Measurements from ENCODE around the gene SYNC.
A peak's percentile ranks its signal among the peaks of the same experiment; 100 is the strongest.
"Not testable (repeated sequence)": the region's sequence is repeated elsewhere in the genome, so short reads cannot be mapped to it uniquely, and the experiment has no call there.

SYNC gene

DNA sequence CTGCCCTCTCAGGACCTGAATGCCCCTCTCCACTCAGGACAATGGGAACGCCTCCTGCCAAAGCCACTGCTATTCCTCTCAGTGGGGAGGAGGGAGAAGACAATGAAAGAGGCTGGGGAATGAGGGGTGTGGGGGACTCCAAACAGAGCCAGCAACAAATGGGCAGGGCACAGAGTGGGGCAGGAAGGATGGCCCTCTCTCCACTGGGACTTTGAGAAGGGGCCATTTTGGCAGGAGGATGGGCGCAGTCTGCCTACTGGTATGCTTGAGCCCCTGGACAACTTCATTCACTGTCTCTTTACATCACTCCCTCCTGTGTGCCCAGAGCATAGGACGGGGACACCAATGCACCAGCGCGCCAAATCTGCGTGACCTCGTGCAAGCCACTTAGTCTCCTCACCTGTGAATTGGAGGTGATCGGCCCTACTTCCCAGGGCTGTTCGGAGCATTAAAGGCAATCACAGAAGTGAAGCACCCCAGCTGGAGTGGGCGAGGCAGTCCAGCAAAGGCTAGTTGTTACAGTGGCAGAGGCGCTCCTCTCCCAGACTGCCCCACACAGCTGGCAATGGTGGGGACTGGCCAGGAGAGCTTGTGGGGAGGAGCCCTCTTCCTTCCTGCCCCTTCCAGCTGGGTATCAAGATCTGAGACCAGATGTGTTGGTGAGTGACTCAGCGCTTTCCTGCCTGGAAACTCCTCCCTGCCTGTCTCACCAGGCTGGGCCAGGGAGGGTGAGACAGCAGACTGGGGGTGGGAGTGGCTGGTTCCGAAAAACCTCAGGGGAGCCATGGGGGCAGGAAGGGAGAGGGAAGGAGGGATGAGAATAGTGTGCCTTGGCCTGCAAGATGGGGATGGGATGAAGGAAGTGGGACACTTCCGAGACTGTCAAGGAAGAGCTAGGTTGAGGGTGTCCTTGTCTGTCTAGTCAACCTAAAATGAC, 22.4 kb upstream of the SYNC start:
- DNase-seq (ENCODE audit: low read depth), result peak; percentile 90

DNA sequence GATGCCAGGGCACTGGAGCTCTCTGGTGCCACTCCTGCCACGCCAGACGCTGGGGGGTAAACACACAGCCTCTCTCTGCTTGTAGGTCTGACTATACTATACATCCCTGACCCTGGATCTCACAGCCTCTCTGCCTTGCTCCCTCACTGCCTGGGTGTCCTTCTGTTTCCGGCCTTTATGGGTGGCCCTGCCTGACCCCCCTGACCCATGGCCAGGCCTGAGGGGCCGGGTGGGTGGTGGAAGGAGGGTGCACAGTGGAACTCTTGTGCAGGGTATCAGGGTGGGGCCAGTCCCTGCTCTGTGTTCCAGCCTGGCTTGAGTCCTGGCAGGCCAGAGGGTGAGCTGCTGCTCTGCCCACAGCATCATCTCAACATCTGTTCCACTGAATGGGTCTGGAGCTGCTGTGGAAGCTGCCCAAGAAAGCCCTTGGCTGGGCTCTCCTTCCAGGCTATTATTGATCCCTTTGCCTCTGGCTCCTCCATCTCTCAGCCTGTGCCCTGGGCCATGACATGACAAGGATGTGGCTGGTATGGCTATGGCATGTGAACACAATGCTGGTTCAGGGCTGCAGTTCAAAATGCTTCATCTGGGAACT, 17.2 kb upstream of the SYNC start:
- DNase-seq (ENCODE audit: low read depth), result no peak

DNA sequence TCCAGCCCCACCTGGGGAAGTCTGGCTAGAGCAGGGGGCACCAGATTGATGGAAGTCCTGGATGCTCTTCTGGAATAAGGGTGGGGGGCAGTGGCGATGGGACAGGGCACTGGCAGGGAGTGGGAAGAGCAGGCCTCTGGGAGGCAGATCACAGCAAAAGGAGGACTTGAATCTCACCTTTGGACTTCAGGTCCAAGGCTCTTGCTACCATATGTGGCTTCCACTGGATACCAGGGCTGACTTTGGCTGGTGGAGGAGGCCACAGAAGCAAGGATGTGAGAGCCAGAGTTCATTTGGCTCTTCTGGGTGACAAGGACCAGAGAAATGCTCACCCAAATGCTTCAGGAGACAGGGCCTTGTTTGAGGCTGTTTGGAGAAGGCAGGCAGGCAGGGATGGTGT, 16.0 kb upstream of the SYNC start:
- DNase-seq (ENCODE audit: low read depth), result no peak

DNA sequence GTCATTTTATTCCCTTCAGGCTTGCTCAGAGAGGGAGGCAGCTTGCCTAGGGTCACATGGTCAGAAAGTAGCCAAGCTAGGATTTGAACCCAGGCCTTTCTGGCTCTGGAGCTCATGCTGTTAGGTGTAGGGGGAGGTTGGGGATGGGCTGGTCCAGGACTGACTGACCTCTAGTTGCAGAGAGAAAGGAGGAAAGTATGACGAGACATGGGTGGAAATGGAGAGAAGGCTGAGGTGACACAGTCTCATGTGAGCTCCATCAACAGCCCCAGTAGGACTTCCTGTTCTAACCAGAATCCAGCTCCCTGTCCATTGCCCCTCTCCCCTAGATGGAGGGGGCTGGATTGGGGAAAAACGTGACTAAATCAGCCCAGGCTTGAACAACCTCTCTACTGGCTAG, 15.5 kb upstream of the SYNC start:
- DNase-seq (ENCODE audit: low read depth), result no peak

DNA sequence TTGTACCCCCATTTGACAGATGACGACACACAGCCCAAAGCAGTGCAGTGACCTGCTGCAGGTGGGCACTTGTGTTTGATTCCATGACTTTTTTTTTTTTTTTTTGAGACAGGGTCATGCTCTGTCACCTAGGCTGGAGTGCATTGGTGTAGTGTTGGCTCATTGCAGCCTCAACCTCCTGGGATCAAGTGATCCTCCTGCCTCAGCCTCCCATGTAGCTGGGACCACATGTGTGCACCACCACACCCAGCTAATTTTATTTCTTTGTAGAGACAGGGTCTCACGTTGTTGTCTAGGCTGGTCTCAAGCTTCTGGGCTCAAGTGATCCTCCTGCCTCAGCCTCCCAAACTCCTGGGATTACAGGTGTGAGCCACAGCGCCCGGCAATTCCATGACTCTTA, 14.9 kb upstream of the SYNC start:
- DNase-seq (ENCODE audit: low read depth), result no peak

DNA sequence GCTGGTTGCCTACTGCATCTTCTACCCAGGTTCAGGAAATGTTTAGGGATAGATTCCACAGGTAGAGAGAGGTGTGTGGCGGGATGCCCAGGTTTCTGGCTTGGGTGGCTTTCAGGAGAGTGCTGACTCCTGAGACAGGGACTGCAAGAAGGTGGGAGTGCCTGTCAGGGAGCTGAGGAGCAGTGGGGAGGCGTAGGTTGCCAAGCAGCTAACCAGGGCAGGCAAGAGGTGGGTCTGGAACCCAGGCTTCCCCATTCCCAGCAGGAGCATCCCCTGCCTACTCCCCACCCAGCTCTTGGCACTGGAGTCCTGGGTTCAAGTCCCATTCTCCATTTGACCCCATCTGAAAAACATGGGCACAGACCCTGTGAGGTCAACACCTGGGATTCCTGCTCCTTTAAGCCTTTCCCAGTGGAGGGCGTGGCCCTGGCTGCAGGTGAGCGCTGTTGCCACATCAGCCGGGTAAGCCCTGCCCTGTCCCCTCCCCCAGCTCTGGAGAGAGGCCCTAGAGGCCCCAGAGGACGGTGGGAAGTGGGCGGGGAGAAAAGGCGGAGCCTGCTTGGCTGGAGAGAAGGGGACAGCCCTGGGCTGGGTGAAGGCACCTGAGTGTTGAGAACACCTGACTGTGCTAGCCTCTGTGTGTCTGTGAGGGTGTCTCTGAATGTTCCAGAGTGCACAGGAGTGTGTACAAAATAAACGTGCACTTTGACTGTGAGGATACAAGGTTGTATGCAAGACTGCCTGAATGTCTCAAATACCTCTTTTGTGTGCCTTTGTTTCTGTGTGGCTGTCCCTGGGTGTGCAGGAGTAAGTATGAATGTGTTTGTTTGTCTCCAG, 14.0 kb upstream of the SYNC start:
- no peak for DNase-seq (ENCODE audit: low read depth)

DNA sequence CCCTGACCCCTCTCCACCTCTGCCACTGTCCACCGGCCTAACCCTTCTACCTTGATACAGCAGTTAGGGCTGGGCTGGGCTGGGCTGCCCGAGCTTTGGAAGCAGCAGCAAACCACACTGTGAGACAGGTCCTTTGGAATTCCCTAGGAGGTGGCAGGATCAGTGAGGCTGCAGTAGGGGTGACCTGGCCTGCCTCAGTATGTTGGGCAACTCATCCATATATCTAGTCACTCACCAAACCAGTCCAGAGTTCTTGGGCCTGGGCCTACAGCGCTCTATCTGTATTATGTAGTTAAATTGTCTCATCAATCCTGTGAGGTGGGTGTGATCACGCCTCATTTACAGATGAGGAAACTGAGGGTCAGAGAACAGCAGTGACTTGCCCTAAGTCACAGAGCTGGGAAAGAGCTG, 13.3 kb upstream of the SYNC start:
- DNase-seq (ENCODE audit: low read depth), result no peak

DNA sequence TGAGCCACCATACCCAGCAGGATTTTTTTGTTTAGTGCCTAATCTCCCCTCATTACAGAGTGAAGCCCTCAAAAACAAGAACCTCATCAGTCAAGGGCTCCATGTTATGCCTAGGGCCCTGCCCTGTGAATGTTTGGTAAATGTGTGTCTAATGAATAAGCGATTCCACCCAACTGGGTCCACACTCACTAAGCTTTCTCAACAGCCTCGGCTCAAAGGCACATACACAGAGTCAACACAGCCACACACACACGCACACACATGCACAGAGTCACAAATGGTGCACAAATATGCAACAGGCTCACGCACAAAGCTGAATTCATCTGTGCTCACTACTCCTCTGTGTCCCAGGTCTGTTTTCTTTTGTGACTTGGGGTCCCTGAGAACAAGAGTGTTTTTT, 11.7 kb upstream of the SYNC start:
- DNase-seq (ENCODE audit: low read depth), result no peak

DNA sequence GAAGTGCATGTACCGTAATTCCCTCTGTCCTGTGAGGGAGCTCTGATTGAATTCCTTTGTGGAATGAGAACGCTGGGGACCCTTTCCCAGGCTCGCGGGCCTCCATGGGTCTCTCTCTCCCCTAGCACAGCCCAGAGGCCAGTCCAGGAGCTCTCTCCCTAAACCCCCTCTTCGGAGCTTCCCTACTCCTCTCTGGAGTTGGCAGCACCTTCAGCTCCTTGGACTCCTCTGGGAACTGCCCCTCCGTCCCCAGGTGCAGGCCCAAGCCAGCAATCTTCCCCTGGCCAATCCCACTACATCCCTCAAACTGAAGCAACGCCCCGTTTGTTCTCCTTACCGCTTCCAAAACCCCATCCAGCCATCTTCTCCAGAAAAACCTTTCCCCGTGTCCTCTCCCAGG, 10.5 kb upstream of the SYNC start:
- no peak for DNase-seq (ENCODE audit: low read depth)

DNA sequence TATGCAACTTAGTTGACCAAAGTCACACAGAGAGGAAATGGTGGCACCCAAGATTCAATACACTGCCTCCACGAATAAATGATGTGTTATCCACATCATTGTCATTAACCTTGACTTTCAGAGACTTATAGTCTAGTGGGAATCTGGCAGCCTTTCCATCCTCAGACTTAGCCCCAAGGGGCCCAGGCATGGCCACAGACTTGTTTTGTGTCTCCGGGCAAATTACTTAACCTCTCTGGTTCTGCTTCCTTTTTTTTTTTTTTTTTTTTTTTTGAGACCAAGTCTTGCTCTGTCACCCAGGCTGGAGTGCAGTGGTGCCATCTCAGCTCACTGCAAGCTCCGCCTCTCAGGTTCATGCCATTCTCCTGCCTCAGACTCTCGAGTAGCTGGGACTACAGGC, 8.7 kb upstream of the SYNC start:
- not testable (repeated sequence) for DNase-seq (ENCODE audit: low read depth)

DNA sequence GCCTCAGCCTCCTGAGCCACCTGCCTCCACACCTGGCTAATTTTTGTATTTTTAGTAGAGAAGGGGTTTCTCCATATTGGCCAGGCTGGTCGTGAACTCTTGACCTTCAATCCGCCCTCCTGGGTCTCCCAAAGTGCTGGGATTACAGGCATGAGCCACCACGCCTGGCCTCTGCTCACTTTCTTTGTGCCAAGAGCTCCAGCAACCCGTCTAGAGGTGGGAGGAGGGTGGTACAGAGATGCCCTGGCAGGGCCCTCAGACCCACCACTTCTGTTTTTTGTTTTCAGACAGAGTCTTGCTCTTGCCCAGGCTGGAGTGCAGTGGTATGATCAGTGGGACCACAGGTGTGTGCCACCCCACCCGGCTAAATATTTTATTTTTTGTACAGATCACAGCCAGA, 6.9 kb upstream of the SYNC start:
- DNase-seq (ENCODE audit: low read depth), result no peak

DNA sequence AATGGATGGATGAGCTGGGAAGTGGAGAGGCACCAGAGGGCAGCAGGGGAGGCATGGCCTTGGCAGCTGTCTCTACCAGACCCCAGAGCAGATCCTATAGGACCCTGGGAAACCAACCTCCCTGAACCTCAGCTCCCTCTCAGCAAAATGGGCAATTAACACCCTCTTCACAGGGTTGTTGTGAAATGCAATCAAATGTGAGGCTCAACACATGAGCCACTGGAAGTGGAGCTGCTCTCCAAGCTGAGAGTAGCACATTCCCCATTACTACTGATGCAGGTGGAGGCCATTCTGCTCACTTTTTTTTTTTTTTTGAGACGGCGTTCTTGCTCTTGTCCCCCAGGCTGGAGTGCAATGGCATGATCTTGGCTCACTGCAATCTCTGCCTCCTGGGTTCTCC, 6.5 kb upstream of the SYNC start:
- DNase-seq (ENCODE audit: low read depth), result no peak

DNA sequence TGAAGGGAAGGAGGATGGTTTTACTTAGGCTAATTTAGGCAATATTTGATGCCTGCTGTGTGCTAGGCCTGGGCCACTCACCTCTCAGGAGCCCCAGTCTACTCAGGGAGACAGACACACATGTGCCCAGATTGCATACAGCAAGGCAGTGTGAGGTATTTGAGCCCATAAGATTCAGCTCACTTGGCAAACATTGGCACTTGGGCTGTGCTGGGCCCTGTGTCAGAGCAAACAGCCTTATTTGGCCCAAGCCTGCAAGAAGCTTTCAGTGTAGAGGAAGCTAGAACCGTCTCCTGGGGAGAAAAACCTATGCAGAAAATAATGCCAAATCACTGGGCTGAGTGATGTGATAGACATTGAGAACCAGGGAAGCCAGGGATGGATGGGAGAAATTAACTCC, 3.9 kb upstream of the SYNC start:
- DNase-seq (ENCODE audit: low read depth), result no peak

DNA sequence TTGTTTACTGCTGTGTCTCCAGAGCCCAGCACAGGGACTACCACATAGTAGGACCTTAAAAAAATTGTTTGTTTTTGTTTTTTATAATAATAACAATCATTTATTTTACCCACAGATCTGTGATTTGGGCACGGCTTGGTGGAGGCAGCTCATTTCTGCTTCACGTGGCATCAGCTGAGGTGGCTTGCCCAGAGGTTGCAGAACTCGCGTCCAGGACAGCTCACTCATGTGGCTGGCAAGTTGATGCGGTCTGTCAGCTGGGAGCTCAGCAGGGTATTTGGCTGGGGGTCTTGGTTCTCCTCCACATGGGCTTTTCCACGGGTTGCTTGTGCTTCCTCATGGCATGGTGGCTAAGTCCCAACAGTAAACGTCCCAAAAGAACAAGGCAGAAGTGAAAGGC, 2.9 kb upstream of the SYNC start:
- no peak for DNase-seq (ENCODE audit: low read depth)

DNA sequence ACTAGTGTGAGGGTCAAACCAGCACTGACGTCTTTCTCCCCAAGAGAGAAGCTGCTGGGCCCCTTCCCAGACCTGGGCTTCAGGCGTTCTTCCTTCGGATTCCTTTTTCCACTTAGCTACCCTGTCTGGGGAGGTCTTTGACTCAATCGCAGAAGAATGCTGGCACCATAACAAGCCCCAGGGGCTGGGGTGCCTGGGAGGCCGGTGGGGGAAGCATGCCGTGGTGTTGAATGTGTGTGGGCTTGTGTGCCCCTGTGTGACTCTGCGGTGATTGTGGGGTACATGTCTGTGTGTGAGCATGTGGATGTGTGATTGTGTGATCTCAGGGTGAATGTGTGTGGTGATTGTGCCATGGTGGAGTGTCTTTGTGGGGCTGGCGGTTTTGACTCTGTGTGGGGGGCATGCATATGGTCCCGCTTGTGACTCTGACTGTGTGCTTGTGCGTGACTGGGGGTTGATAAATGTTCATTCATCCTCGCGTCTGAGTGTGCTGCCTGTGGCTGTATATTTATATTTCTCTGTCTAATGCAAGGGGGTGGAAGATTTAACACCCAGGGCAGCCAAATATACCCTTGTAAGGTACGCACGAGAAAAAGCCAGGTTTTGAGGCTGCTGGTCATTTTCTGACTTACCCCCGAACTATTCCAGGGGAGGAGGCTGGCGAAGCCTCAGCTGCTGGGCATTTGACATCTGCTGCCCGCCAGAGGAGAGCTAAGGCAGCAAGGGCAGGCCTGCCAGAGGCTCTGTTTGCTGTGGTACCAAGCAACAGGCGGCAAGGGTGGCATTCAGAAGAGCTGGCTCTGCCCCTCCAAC, 1.1 kb upstream of the SYNC start:
- DNase-seq (ENCODE audit: low read depth), result peak; percentile 87

DNA sequence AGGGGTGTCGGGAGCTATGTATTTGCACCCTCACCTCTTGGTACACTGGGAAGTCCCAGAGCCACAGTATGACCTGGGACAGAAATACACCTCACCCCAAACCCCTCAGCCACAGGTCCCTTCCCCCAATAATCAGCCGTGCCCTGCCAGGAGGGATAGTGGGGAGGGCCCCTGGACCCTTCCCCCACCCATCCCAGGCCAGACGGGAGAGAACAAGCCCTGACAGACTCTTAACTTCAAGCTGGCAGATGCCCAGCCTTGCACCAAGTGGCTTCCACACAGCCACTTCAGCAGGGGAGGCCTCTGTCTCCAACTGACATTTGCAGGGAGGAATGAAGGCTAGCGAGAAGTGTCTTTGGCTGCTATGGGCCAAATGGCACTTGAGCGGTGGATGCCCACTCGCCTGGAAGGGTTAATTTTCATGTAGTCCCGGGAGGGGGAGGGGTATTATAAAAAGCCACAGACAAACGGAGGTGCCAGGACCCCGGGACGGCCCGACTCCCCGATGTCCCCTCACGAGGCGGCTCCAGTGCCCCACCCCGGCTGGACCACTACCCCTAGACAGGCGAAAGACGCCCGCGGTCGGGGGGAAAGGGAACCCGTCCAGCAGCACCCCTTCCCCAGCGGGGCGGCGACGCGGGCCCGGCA, 495 bp downstream of the SYNC start:
- no peak for DNase-seq (ENCODE audit: low read depth)

DNA sequence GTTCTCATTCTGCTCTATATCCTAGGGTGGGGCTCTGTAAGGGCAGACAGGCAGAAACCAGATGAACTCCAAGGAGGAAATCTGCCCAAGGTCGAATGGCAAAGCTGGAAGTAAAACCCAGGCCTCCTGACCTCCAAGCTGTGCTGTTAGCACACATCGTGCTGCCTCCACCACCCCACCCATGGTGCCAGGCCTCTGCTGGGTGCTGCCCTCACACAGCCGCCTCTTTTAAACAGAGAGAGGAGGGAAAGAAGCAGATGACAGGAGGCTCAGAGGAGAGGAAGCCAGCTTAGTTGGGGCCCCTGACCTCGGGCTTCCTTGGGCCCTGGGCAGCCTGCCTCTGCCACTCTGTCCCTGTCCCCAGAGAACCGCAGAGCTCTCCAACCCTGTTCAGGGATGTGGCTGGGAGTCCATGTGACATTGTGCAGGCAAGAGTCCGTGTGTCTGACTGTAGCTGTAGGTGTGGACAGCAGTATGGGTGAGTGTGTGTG, 1.1 kb downstream of the SYNC start:
- DNase-seq (ENCODE audit: low read depth), result no peak

DNA sequence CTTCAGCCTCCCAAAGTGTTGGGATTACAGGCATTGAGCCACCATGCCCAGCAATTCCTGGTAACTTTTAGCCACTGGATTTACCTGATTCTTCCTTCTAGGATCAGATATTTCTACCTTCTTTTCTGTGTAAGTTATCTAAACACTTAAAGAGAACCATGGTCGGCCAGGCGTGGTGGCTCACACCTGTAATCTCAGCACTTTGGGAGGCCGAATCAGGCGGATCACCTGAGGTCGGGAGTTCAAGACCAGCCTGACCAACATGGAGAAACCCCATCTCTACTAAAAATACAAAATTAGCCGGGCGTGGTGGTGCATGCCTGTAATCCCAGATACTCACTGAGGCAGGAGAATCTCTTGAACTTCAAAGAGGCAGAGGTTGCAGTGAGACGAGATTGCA, 5.6 kb downstream of the SYNC start:
- DNase-seq (ENCODE audit: low read depth), result not testable (repeated sequence)

DNA sequence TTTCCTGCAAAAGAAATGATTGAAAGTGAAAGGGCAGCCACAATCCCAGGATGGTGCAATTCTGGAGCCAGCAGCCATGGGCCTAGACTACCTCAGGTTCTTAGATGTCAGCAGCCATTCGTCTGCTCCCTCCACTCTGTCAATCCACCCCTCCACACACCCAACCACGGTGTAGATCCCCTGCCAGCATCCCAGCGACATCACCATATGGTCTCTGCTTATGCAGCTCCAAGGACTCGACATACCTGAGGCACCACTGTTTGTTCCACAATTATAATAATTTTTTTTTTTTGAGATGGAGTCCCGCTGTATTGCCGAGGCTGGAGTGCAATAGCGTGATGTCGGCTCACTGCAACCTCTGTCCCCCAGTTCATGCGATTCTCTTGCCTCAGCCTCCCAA, 6.5 kb downstream of the SYNC start:
- DNase-seq (ENCODE audit: low read depth), result no peak

DNA sequence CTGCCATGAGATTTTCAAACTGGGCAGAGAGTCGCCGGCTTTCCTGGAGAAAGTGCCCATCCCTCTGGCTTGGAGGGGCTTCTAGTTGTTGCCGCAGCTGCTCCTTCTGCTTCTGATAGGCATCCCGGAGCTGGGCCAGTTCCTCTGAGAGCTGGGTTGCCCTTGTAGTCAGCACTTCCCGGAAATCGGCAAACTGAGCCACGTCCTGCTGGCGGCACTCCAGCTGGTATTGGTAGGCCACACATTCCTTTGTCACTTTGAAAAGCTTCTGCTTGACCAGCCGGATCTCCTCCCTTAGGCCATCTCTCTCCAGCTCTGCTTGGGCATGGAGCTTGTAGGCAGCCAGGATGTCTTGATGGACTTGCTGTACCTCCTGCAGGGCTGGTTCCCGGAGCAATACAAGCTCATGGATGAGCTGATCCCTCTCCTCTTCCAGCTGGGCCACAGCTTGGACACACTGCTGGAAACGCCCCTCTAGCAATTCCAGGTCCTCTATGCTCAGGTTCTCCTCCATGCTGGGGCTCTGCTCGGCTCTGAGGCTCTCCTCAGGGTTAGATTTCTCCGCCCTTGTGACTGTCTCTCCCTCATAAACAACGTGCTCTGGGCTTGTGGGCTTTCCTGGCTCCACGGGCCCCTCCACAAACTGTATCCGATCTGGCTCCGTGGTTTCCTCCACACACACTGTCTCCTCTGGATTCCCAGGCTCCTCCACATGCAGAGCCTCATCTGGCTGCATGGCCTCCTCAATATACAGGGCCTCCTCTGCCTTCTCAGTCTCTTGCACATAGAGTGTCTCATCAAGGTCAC, 7.3 kb downstream of the SYNC start:
- peak; percentile 72 for DNase-seq (ENCODE audit: low read depth)
